ELF-1 (cell line): Measurements from ENCODE around the gene RAD51B.
"Not testable (repeated sequence)": the region's sequence is repeated elsewhere in the genome, so short reads cannot be mapped to it uniquely, and the experiment has no call there.

Source experiments
- DNase-seq: peaks from one replicate; pipeline ENCODE4 v3.0.0-alpha.2; 2016; ENCODE audit warnings: low read depth, low spot score

The RAD51B gene

DNA sequence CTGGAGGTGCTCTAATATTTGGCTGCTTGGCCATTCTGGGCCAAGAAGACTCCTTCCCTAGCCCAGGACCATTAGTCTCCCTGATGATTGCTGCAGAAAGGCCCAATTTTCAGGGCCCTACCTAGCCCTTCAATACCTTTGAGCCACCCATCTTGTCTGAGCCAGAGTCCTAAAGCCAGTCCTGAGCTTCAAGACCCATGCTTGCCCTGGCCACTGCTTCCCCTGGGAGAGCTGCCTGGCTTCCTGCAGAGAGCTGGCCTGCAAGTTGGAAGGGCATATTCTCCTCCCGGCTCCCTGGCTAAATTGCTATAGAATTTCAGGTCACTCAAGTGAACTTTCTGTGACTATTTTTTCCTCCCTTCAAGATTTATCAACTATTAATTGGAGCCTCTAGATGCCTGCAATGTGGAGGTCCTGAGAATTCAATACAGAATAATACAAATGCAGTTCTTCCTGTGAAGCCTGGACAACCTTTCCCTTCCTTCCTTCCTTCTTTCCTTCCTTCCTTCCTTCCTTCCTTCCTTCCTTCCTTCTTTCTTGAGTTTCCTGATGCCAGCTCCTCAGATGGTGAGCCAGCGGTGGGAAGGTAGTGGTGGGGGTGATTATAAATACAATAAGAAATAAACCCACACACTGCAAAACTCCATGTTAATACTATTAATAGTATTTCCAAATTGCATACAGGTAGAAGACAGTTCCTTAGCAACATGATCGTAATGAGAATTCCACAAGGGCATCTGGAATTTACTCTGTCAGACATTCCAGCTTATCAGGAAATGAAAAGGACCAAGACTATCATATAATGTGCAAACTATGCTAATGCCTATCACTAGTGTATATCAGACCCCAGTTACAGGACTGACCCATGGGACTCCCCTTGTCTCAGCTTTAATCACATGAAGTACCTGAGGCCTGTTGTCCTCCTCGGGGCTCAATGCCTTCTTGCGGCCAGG lies 865.2 kb downstream of the RAD51B start:
- no peak for DNase-seq

- DNase-seq, result peak; percentile 78
Observed at GRCh38 chr14:68685419-68686204, 866.0 kb downstream of the RAD51B start.

GRCh38 chr14:68686205-68686465 lies 866.6 kb downstream of the RAD51B start:
- DNase-seq, result no peak

- DNase-seq, result no peak
Observed at GRCh38 chr14:68686724-68687123, 867.1 kb downstream of the RAD51B start.

- peak; percentile 25 for DNase-seq
Observed at GRCh38 chr14:68687746-68688145, 868.2 kb downstream of the RAD51B start.

- peak; percentile 35 for DNase-seq
Observed at GRCh38 chr14:68688872-68689371, 869.3 kb downstream of the RAD51B start.

DNA sequence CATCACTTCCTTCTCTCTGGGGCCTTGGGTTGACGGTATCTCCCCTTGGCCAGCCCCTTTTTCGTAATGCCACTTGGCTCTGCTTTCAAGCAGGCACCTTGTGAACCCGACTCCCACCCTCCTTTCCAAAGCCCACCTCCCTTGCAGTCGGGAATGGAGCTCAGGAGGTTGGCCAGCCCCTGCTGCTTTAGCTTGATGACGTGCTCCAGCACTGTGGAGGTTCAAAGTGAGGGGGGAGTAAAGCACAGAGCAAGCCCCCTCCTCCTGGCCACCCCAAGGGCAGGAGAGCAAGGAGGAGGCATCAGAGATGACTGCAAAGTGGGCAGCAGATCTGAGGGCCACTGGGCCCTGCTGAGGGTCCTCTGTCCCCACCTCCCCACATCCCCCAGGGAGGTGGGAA lies 869.9 kb downstream of the RAD51B start:
- no peak for DNase-seq

- DNase-seq, result no peak
Observed at GRCh38 chr14:68690089-68690958, 870.7 kb downstream of the RAD51B start.

- peak; percentile 86 for DNase-seq
Observed at GRCh38 chr14:68691031-68691791, 871.6 kb downstream of the RAD51B start.

- DNase-seq, result no peak
Observed at GRCh38 chr14:68691792-68692118, 872.2 kb downstream of the RAD51B start.

GRCh38 chr14:68692216-68692615 lies 872.6 kb downstream of the RAD51B start:
- no peak for DNase-seq

- no peak for DNase-seq
Observed at GRCh38 chr14:68692916-68693771, 873.6 kb downstream of the RAD51B start.

DNA sequence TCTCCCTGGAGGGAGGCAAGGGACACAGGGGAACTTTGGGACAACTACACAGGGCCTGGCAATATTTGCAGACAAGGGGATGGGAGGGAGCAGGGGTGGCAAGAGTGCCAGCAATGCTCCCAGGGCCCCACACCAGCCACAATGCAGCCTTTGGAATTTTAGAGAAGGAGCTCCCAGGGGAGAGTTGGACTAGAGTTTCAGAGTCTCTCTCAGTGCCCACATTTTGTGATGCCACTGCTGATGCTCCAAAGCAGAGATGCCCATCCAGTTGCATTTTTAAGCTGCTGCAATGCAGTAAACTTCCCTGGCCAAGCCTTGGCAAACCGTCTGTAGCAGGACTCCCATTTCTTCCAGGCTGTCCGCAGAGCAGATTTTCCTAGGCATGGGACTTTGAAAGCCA lies 874.3 kb downstream of the RAD51B start:
- no peak for DNase-seq

- DNase-seq, result no peak
Observed at GRCh38 chr14:68694516-68695235, 875.1 kb downstream of the RAD51B start.

GRCh38 chr14:68695326-68695768 lies 875.8 kb downstream of the RAD51B start:
- DNase-seq, result no peak

- DNase-seq, result no peak
Observed at GRCh38 chr14:68695856-68696255, 876.3 kb downstream of the RAD51B start.

DNA sequence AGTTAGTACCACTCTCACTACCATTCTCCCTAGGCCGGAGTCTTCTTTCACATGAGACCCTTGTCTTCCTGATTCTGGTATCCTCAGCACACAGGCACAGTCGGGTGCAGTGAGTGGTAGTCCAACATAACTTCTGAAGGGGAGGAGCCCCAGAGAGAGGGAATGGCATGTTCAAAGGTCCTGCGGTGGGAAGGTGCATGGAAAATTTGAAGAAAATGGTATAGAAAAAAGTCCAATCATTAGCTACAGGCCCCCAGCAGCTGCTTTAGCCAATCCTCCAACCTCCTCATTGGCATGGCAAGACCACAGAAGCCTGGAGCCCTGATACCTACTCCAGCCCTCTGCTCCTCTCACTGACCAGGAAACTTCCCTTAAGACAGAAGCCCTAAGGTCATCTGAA lies 876.7 kb downstream of the RAD51B start:
- no peak for DNase-seq

DNA sequence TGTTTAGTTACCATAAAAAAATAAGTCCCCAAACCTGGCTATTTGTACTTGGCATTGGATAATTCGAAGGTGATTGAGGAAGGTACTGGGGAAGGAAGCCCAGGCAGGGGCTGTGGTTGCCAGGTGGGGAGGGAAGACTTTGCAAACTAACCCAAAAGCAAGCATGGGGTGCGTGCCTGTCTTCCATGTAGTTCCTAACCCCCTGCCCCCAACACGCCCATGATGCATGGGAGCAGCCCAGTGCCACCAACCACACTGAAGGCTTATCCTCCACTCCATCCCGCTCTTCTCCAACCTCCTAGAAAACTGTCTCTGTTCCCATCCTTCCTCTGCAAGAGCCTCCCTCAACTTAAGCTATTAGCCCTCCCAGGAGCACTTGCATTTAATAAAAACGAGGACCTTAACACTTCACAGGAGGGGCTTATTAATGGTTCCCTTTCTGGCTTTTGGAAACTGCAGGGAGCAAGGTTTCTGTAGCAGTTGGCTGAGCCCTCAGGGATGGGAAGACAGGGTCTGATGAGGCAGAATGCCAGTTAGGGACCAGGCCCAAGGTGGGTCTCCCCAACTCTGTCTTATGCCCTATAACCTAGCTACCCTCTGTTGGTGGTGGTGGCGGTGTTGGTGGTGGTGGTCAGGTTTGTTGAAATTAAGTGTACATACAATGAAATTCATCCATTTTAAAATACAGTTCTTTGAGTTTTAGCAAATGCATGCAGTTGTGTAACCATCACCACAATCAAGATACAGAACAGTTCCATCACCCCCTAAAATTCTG lies 877.3 kb downstream of the RAD51B start:
- DNase-seq, result no peak

- DNase-seq, result not testable (repeated sequence)
Observed at GRCh38 chr14:68698773-68699172, 879.2 kb downstream of the RAD51B start.
